Kidney (tissue), 22 donors: ENCODE results near the gene NAGA. TPM values are rescaled to one million over a fixed set of nuclear protein-coding genes. Genes with fewer than 3 reads are reported as not detected.
A peak's percentile ranks its signal among the peaks of the same experiment; 100 is the strongest.
"Not testable (repeated sequence)": the region's sequence is repeated elsewhere in the genome, so short reads cannot be mapped to it uniquely, and the experiment has no call there.

ENCODE experiments used
- DNase-seq, 5 donors: peaks; one replicate each; pipeline ENCODE4 v3.0.0-alpha.2; 2013 to 2020
- FAIRE-seq: peaks from 2 replicates; lab custom pipeline; 2012; peaks lifted over from hg19 to GRCh38; lab: Jason Lieb, UNC
- H3K27ac ChIP-seq, 2 donors: one replicate each; pipeline ENCODE4 v1.7.0; 2013; ENCODE audit warnings: low read depth in 2 of 2, low read length in 2 of 2, inconsistent platforms in 1 of 2
- H3K27me3 ChIP-seq: one replicate; pipeline ENCODE4 v1.7.1; 2013; ENCODE audit warnings: low read length, inconsistent platforms; ENCODE audit not compliant: control insufficient read depth, insufficient read depth
- H3K36me3 ChIP-seq, 3 donors: one replicate each; pipeline versions ENCODE4 v1.7.0 to v1.7.1; 2013; ENCODE audit warnings: low read length in 3 of 3, control low read depth in 1 of 3, inconsistent platforms in 1 of 3; ENCODE audit not compliant: insufficient read depth in 3 of 3, control insufficient read depth in 2 of 3
- H3K4me1 ChIP-seq, 3 donors: one replicate each; pipeline versions ENCODE4 v1.7.0 to v1.7.1; 2013; ENCODE audit warnings: low read length in 3 of 3, inconsistent platforms in 1 of 3, low read depth in 1 of 3; ENCODE audit not compliant: control insufficient read depth in 2 of 3, insufficient read depth in 2 of 3
- H3K4me3 ChIP-seq, 3 donors: one replicate each; pipeline versions ENCODE4 v1.7.0 to v1.8.1; 2013; ENCODE audit warnings: low read length in 3 of 3, control low read depth in 1 of 3, inconsistent platforms in 1 of 3
- H3K9ac ChIP-seq, 3 donors: one replicate each; pipeline versions ENCODE4 v1.7.0 to v1.7.1; 2013; ENCODE audit warnings: low read length in 3 of 3, control low read depth in 1 of 3, inconsistent platforms in 1 of 3
- H3K9me3 ChIP-seq, 3 donors: one replicate each; pipeline versions ENCODE4 v1.7.0 to v1.7.1; 2013; ENCODE audit warnings: low read length in 3 of 3, control low read depth in 1 of 3, inconsistent platforms in 1 of 3; ENCODE audit not compliant: control insufficient read depth in 2 of 3, insufficient read depth in 1 of 3
- CTCF ChIP-seq: IDR thresholded peaks from 3 replicates; pipeline ENCODE4 v1.5.1; 2012; ENCODE audit warnings: mild to moderate bottlenecking, moderate library complexity, borderline replicate concordance; ENCODE audit not compliant: insufficient read depth; ENCODE audit errors: extremely low read depth
- intact Hi-C: fragments of 100-400 bp; cut with DNase I; formaldehyde crosslinking; loops from one replicate; pipeline ENCODE4 v1.11.1; 2022
- long read RNA-seq, 10 donors: library from polyadenylated mRNA in 1 of 10; unstranded in 1 of 10; transcript quantifications; one replicate each; pipeline ENCODE4 v2.0.0 and lab custom pipeline, GENCODE V29; 2021 to 2026
- polyA plus RNA-seq: library from polyadenylated mRNA; stranded (reverse); fragments of 350-450 nt; fragmentation: Illumina TruSeq; extraction: RNeasy Lipid Tissue Mini Kit (QIAGEN cat#74804); gene quantifications from one replicate; pipeline ENCODE4 v1.2.3, GENCODE V29; 2014; ENCODE audit warnings: low read depth, low replicate concordance; ENCODE audit not compliant: insufficient read depth
- total RNA-seq: library from RNA; stranded (reverse); fragmentation: NEBNext Ultra II Directional; extraction: Animal tissue kit (Norgen Biotek cat#: 25700); gene quantifications from one replicate; pipeline ENCODE4 v1.2.1, GENCODE V29; 2021
- donor health status: control.
- donor health status: control.
- donor health status: control.
- donor health status: control.
- donor health status: control.
- donor health status: DM: yes; HTN: yes; CAD: no.
- donor health status: Normal renal cell carcinoma (clear cell type).

NAGA gene
- total RNA-seq (29.8 TPM), polyA plus RNA-seq (27.0 TPM)
- long read RNA-seq, donor 1, partial matches to known transcripts = 0 of 5 reads
- long read RNA-seq, donor 1, other reads (novel, unspliced or antisense) = 0 of 5 reads
- long read RNA-seq, donor 2, transcript NAGA-201 (9 exons, 3,694 nt) = major isoform, 6 of 8 reads
- long read RNA-seq, donor 2, partial matches to known transcripts = 0 of 8 reads
- long read RNA-seq, donor 2, other reads (novel, unspliced or antisense) = 0 of 8 reads
- long read RNA-seq, donor 3, transcript NAGA-201 (9 exons, 3,694 nt) = major isoform, 6 of 8 reads
- long read RNA-seq, donor 3, partial matches to known transcripts = 0 of 8 reads
- long read RNA-seq, donor 3, other reads (novel, unspliced or antisense) = 0 of 8 reads
- long read RNA-seq, donor 4, partial matches to known transcripts = 7 of 15 reads
- long read RNA-seq, donor 4, other reads (novel, unspliced or antisense) = 0 of 15 reads
- long read RNA-seq, donor 5 = 0 reads
- long read RNA-seq, donor 6, partial matches to known transcripts = 7 of 11 reads
- long read RNA-seq, donor 6, other reads (novel, unspliced or antisense) = 0 of 11 reads
- long read RNA-seq, donor 7, transcript NAGA-203 (10 exons, 1,856 nt) = minor isoform, 5 of 31 reads
- long read RNA-seq, donor 7, transcript NAGA-201 (9 exons, 3,694 nt) = major isoform, 10 of 31 reads
- long read RNA-seq, donor 7, transcript NAGA-202 (10 exons, 1,869 nt) = minor isoform, 8 of 31 reads
- long read RNA-seq, donor 7, partial matches to known transcripts = 4 of 31 reads
- long read RNA-seq, donor 7, other reads (novel, unspliced or antisense) = 4 of 31 reads
- long read RNA-seq, donor 8, partial matches to known transcripts = 0 of 5 reads
- long read RNA-seq, donor 8, other reads (novel, unspliced or antisense) = 0 of 5 reads
- long read RNA-seq, donor 9, partial matches to known transcripts = 149 of 158 reads
- long read RNA-seq, donor 9, other reads (novel, unspliced or antisense) = 6 of 158 reads
- long read RNA-seq, donor 10 = 0 reads

DNA sequence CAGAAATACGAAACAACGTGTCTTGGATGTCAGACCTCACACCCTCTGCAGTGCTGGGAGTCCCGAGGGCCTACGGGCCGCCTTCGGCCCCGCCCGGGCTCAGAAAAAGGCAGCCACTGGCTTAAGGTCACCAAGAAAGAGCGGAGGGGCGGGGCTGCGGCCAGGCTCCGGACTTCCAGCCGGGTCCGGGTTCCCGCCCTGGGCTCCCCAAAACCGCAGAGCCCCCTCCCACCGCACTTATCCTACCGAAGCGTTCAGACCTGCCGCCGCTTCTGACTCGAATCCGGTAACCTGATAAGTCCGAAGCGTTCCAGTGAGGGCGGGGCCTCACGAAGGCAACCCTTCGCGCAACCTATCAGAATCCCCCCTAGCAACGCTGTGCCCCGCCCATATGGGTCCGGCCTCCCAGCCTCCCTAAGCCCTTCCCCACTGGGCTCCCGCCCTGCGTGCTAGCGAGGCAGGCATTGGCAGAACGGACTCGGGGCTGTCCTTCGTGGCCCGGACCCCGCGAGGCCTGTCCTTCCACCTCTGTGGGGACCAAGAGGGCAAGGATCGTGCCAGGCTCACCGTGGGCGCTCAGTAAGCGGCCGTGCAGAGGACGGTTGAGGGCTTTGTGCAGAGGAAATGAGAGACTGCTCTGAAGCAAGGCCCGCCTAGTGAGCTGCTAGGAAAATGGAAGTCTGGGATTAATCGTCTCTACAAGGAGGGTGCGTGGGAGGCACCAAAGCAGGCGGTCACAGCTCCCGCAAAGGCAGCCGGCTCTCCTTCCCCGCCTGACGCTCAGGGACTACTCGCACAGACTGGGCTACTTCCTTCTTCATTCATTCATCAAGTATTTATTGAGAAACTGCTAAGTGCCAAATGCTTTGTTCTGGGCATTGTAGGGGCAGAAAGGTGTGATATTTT is at the start of gene NAGA:
Gene NAGA (minus strand): TSS at position 296 of the 906 bp plus-strand sequence. CDS start 515 bp downstream, outside the sequence.
- FAIRE-seq (peak; percentile 95), DNase-seq (peak; percentile 97 to 99 (median 98))
- Histone ChIP-seq H3K9ac (peak within 1 kb of the TSS; percentile 58 to 91 (median 82)), H3K27me3 (no peaks in the 10 kb centered on the region), H3K4me1 (peaks cover 3 to 13% (median 9%) of the 10 kb centered on the region in 3 donors), H3K9me3 (no peaks in the 10 kb centered on the region), H3K27ac (peak within 1 kb of the TSS; percentile 90 to 93), H3K4me3 (peak within 1 kb of the TSS; percentile 51 to 74 (median 73)), H3K36me3 (no peaks in the 10 kb centered on the region)
- intact Hi-C loops = no loop called here
- no peak for TF ChIP-seq CTCF

DNA sequence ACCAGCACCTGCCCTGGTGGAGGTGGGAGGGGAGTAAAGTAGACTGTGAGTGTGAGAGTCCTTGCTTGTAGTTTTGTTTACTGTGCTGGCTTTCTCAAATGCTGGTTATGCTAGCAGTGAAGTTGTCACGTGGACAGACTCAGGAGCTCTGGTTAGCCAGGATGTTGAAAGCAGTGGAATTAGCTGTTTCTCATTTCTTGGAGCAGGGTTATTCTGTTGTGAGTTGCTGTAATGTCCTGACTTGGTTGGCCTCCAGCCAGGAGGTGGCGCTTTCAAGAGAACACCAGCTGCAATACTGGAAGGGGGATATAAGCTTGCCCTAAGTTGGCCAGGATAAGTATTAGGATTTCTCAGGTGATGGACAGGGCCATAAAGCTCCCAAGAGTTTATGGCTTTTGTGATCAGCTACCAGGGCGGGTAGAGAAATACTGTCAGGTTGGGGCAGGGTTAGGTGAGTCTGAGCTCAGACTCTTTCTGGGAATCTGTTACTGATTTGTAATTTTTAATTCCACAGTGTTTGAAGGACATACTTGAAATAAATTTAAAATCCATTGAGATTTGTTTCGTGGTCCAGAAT is 46.3 kb upstream of the NAGA start:
- Histone ChIP-seq H3K27ac (no peak overlapping the region), H3K9ac (no peak overlapping the region), H3K4me3 (no peak overlapping the region), H3K27me3 (no peaks in the 10 kb centered on the region), H3K4me1 (peaks cover 0 to 2% (median 0%) of the 10 kb centered on the region in 3 donors), H3K9me3 (peaks cover 0 to 9% (median 2%) of the 10 kb centered on the region in 3 donors), H3K36me3 (no peaks in the 10 kb centered on the region)
- TF ChIP-seq CTCF = no peak
- no peak for DNase-seq
- intact Hi-C loops = no loop called here
- FAIRE-seq = no peak

DNA sequence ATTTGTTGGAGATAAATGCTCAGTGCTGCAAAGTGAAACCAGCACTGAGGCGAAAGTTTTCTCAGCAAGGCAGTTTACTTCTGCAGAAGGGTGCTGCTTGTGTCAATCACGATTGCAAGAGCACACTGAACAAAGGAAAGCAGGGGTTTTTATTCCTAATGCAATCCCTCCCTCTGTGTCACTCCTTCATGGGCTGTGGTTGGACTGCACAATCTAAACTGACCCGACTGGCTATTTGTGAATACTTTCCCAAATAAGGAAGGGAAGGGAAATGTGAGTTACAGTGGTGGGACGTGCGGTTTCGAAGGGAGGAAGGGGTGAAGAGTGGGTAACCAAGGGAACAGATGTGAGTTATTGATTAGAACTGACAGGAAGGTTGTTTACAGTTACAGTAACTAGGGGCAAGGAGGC is 44.8 kb upstream of the NAGA start:
- H3K9me3 ChIP-seq, H3K27ac ChIP-seq, intact Hi-C loops, FAIRE-seq, H3K4me1 ChIP-seq, H3K9ac ChIP-seq, H3K36me3 ChIP-seq, H3K4me3 ChIP-seq, DNase-seq, H3K27me3 ChIP-seq: not testable (repeated sequence)
